K562 (cell line): ENCODE results near the gene OPA3. TPM values are rescaled to one million over a fixed set of nuclear protein-coding genes. Genes with fewer than 3 reads are reported as not detected.

Source experiments
- CXXC5 ChIP-seq: fragments of 250-450 bp; sonication (Bioruptor Pico); IDR thresholded peaks from 2 replicates; pipeline ENCODE4 v1.8.0; 2022; ENCODE audit warnings: inconsistent platforms, mild to moderate bottlenecking, moderate library complexity
- DACH1 ChIP-seq: fragments of 450-650 bp; IDR thresholded peaks from 2 replicates; pipeline ENCODE4 v1.6.1; 2018; ENCODE audit not compliant: partially characterized antibody
- GTF2A2 ChIP-seq: IDR thresholded peaks from 2 replicates; pipeline ENCODE4 v1.6.1; 2016; ENCODE audit warnings: mild to moderate bottlenecking, missing genetic modification characterization, missing compliant biosample characterization
- HNRNPLL ChIP-seq: fragments of 200-400 bp; formaldehyde crosslinking; IDR thresholded peaks from 2 replicates; pipeline ENCODE4 v1.6.1; 2017; ENCODE audit warnings: low read length, low read depth, mild to moderate bottlenecking; ENCODE audit not compliant: poor library complexity, severe bottlenecking
- L3MBTL2 ChIP-seq: fragments of 450-650 bp; IDR thresholded peaks from 2 replicates; pipeline ENCODE4 v1.6.1; 2016; ENCODE audit warnings: mild to moderate bottlenecking, moderate library complexity
- MXI1 ChIP-seq: IDR thresholded peaks from 2 replicates; pipeline ENCODE4 v1.6.1; 2011; ENCODE audit warnings: low read depth, mild to moderate bottlenecking, improper control_type of control experiment, low read length
- NR2F6 ChIP-seq: fragments of 450-650 bp; formaldehyde crosslinking; IDR thresholded peaks from 2 replicates; pipeline ENCODE4 v1.4.0; 2020; ENCODE audit warnings: mild to moderate bottlenecking
- polyA plus RNA-seq, 8 experiments: library from polyadenylated mRNA; depleted of rRNA in 4 of 8; stranded (reverse) in 5 of 8; unstranded in 3 of 8; fragments of >200 nt; fragmentation: Nextera tagmentation in 2 of 8; fragmentation: Illumina TruSeq in 1 of 8; extraction: Ambion mirVana in 2 of 8; extraction: Trizol in 1 of 8; gene quantifications; 2 replicates each; pipeline versions ENCODE4 v1.2.1 to v1.2.3, GENCODE V29; 2011 to 2014; ENCODE audit warnings: inconsistent platforms in 1 of 8, missing spikeins in 1 of 8
- total RNA-seq, 7 experiments: library from RNA; depleted of rRNA in 6 of 7; stranded (reverse); fragments of >200 nt in 6 of 7; fragmentation: Illumina TruSeq in 2 of 7; extraction: Trizol in 2 of 7; gene quantifications; 2 replicates each; pipeline versions ENCODE4 v1.2.1 to v1.2.3, GENCODE V29; 2011 to 2021; ENCODE audit warnings: low replicate concordance in 1 of 7
- TF ChIP-seq, protein P1 (sequence below): sonication (generic); formaldehyde crosslinking; IDR thresholded peaks from 2 replicates; pipeline ENCODE4 v1.8.1; 2022; ENCODE audit warnings: missing genetic modification reagents
- TF ChIP-seq, protein P2 (sequence below): sonication (generic); formaldehyde crosslinking; IDR thresholded peaks from 2 replicates; pipeline ENCODE4 v1.8.1; 2023; ENCODE audit warnings: mild to moderate bottlenecking, missing genetic modification reagents
- TF ChIP-seq, protein P3 (sequence below): fragments of 250-450 bp; sonication (Bioruptor Pico); IDR thresholded peaks from 2 replicates; pipeline ENCODE4 v1.8.0; 2021; ENCODE audit warnings: moderate library complexity, mild to moderate bottlenecking, inconsistent platforms
- TF ChIP-seq, protein P4 (sequence below), 2 experiments: fragments of 450-650 bp in 1 of 2; IDR thresholded peaks; 2 replicates each; pipeline ENCODE4 v1.6.1; 2011 to 2017; ENCODE audit warnings: low read depth in 2 of 2, antibody characterized with exemption in 1 of 2, borderline replicate concordance in 1 of 2, low read length in 1 of 2, mild to moderate bottlenecking in 1 of 2, mixed read lengths in 1 of 2; ENCODE audit not compliant: control insufficient read depth in 1 of 2
- TF ChIP-seq, protein P5 (sequence below): fragments of 250-450 bp; sonication (Bioruptor Pico); IDR thresholded peaks from 2 replicates; pipeline ENCODE4 v1.5.0; 2021; ENCODE audit warnings: mild to moderate bottlenecking, borderline replicate concordance
- TF ChIP-seq, protein P6 (sequence below): fragments of 450-650 bp; IDR thresholded peaks from 2 replicates; pipeline ENCODE4 v1.6.1; 2016; ENCODE audit warnings: low read depth, mild to moderate bottlenecking, moderate library complexity
- TF ChIP-seq, protein P7 (sequence below), 2 experiments: fragments of 200-800 bp in 1 of 2; sonication (Bioruptor generic) in 1 of 2; sonication (generic) in 1 of 2; formaldehyde crosslinking in 1 of 2; IDR thresholded peaks in 1 of 2; conservative IDR thresholded peaks in 1 of 2; 2 replicates each; pipeline versions ENCODE4 v1.5.0 to v1.6.1; 2016 to 2020; ENCODE audit warnings: missing compliant biosample characterization in 1 of 2, missing genetic modification characterization in 1 of 2, missing genetic modification reagents in 1 of 2

Gene OPA3
- total and polyA plus RNA-seq, 9 of the 15 experiments (the other 6 are each of a cell fraction or from before 2014, with no cell fraction given) = 1.4 to 18.8 (median 9.0) TPM

DNA sequence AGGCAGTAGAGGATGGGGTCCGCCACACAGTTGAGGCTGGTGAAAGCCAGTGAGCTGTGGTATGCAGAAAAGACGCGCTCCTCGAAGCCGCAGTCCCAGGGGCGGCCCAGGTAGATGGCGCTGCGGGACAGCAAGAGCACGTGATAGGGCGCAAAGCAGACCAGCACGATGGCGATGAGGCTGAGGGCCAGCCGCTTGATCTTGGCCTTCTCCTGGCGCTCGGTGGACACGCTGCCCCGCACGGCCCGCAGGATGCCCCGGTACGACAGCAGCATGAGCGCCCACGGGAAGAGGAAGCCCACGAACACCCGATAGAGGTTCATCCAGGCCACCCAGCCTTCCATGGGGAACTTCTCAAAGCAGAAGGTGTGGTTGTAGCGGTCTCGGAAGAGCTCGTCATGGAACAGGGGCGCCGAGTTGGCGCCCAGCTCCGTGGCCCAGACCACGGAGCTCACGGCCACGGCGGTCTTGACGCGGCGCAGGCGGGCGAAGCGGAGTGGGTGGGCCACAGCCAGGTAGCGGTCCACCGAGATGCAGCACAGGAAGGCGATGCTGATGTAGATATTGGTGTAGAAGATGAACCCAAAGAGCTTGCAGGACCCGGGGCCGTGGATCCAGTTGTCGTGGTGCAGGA lies 6.5 kb upstream of the OPA3 start (continued):
- TF ChIP-seq, protein P1, sequence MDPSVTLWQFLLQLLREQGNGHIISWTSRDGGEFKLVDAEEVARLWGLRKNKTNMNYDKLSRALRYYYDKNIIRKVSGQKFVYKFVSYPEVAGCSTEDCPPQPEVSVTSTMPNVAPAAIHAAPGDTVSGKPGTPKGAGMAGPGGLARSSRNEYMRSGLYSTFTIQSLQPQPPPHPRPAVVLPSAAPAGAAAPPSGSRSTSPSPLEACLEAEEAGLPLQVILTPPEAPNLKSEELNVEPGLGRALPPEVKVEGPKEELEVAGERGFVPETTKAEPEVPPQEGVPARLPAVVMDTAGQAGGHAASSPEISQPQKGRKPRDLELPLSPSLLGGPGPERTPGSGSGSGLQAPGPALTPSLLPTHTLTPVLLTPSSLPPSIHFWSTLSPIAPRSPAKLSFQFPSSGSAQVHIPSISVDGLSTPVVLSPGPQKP (CRISPR knock-in tag) = no peak
- TF ChIP-seq, protein P2, sequence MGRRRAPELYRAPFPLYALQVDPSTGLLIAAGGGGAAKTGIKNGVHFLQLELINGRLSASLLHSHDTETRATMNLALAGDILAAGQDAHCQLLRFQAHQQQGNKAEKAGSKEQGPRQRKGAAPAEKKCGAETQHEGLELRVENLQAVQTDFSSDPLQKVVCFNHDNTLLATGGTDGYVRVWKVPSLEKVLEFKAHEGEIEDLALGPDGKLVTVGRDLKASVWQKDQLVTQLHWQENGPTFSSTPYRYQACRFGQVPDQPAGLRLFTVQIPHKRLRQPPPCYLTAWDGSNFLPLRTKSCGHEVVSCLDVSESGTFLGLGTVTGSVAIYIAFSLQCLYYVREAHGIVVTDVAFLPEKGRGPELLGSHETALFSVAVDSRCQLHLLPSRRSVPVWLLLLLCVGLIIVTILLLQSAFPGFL (CRISPR knock-in tag) = no peak
- TF ChIP-seq, protein P3, sequence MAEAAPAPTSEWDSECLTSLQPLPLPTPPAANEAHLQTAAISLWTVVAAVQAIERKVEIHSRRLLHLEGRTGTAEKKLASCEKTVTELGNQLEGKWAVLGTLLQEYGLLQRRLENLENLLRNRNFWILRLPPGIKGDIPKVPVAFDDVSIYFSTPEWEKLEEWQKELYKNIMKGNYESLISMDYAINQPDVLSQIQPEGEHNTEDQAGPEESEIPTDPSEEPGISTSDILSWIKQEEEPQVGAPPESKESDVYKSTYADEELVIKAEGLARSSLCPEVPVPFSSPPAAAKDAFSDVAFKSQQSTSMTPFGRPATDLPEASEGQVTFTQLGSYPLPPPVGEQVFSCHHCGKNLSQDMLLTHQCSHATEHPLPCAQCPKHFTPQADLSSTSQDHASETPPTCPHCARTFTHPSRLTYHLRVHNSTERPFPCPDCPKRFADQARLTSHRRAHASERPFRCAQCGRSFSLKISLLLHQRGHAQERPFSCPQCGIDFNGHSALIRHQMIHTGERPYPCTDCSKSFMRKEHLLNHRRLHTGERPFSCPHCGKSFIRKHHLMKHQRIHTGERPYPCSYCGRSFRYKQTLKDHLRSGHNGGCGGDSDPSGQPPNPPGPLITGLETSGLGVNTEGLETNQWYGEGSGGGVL (CRISPR knock-in tag) = no peak
- TF ChIP-seq CXXC5 (CRISPR knock-in tag) = peak; percentile 86
- TF ChIP-seq L3MBTL2 = peak; percentile 99
- no peak for TF ChIP-seq DACH1
- TF ChIP-seq, protein P4, sequence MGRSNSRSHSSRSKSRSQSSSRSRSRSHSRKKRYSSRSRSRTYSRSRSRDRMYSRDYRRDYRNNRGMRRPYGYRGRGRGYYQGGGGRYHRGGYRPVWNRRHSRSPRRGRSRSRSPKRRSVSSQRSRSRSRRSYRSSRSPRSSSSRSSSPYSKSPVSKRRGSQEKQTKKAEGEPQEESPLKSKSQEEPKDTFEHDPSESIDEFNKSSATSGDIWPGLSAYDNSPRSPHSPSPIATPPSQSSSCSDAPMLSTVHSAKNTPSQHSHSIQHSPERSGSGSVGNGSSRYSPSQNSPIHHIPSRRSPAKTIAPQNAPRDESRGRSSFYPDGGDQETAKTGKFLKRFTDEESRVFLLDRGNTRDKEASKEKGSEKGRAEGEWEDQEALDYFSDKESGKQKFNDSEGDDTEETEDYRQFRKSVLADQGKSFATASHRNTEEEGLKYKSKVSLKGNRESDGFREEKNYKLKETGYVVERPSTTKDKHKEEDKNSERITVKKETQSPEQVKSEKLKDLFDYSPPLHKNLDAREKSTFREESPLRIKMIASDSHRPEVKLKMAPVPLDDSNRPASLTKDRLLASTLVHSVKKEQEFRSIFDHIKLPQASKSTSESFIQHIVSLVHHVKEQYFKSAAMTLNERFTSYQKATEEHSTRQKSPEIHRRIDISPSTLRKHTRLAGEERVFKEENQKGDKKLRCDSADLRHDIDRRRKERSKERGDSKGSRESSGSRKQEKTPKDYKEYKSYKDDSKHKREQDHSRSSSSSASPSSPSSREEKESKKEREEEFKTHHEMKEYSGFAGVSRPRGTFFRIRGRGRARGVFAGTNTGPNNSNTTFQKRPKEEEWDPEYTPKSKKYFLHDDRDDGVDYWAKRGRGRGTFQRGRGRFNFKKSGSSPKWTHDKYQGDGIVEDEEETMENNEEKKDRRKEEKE (IDR thresholded peaks at IDR 0.05; ENCODE audit: borderline replicate concordance in 1 of 2, control insufficient read depth in 1 of 2, low read depth in 2 of 2, low read length in 1 of 2) = no peak
- no peak for TF ChIP-seq MXI1
- no peak for TF ChIP-seq GTF2A2 (tag)
- TF ChIP-seq HNRNPLL = no peak
- TF ChIP-seq, protein P5, sequence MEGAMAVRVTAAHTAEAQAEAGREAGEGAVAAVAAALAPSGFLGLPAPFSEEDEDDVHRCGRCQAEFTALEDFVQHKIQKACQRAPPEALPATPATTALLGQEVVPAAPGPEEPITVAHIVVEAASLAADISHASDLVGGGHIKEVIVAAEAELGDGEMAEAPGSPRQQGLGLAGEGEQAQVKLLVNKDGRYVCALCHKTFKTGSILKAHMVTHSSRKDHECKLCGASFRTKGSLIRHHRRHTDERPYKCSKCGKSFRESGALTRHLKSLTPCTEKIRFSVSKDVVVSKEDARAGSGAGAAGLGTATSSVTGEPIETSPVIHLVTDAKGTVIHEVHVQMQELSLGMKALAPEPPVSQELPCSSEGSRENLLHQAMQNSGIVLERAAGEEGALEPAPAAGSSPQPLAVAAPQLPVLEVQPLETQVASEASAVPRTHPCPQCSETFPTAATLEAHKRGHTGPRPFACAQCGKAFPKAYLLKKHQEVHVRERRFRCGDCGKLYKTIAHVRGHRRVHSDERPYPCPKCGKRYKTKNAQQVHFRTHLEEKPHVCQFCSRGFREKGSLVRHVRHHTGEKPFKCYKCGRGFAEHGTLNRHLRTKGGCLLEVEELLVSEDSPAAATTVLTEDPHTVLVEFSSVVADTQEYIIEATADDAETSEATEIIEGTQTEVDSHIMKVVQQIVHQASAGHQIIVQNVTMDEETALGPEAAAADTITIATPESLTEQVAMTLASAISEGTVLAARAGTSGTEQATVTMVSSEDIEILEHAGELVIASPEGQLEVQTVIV (CRISPR knock-in tag) = no peak
- TF ChIP-seq, protein P6, sequence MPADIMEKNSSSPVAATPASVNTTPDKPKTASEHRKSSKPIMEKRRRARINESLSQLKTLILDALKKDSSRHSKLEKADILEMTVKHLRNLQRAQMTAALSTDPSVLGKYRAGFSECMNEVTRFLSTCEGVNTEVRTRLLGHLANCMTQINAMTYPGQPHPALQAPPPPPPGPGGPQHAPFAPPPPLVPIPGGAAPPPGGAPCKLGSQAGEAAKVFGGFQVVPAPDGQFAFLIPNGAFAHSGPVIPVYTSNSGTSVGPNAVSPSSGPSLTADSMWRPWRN = no peak
- TF ChIP-seq, protein P7, sequence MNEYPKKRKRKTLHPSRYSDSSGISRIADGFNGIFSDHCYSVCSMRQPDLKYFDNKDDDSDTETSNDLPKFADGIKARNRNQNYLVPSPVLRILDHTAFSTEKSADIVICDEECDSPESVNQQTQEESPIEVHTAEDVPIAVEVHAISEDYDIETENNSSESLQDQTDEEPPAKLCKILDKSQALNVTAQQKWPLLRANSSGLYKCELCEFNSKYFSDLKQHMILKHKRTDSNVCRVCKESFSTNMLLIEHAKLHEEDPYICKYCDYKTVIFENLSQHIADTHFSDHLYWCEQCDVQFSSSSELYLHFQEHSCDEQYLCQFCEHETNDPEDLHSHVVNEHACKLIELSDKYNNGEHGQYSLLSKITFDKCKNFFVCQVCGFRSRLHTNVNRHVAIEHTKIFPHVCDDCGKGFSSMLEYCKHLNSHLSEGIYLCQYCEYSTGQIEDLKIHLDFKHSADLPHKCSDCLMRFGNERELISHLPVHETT (CRISPR knock-in tag; conservative IDR thresholded peaks at IDR 0.05 in 1 of 2, IDR thresholded peaks at IDR 0.05 in 1 of 2) = no peak
- no peak for TF ChIP-seq NR2F6 (CRISPR knock-in tag)
